WTC11 (cell line): ENCODE results near the gene SPDEF. TPM values are rescaled to one million over a fixed set of nuclear protein-coding genes. Genes with fewer than 3 reads are reported as not detected.

Experiments
- ATAC-seq: fragments of 200-7000 bp; cut with Tn5 transposase; 2 replicates; pipeline ENCODE4 v1.10.0; 2021; ENCODE audit warnings: mild to moderate bottlenecking, moderate library complexity
- CTCF ChIA-PET: fragments of 300-600 bp; sonication (Branson Sonifier 250); formaldehyde crosslinking; loops from one replicate; lab custom pipeline; 2021; ENCODE audit warnings: antibody characterized with exemption; lab: Charles Lee
- POLR2A ChIA-PET: fragments of 350-600 bp; sonication (Branson Sonifier 250); formaldehyde crosslinking; loops from one replicate; lab custom pipeline; 2021; ENCODE audit warnings: antibody characterized with exemption; lab: Charles Lee
- DNase-seq: peaks from one replicate; pipeline ENCODE4 v3.0.0; 2021; ENCODE audit warnings: low spot score
- H3K27ac Mint-ChIP-seq: 2 replicates; pipeline ENCODE4 v1.8.0; 2021; ENCODE audit warnings: mixed read lengths
- H3K27me3 Mint-ChIP-seq: 2 replicates; pipeline ENCODE4 v1.8.0; 2021; ENCODE audit warnings: low read depth, mild to moderate bottlenecking, moderate library complexity, mixed read lengths
- H3K36me3 Mint-ChIP-seq: 2 replicates; pipeline ENCODE4 v1.8.0; 2021; ENCODE audit warnings: mixed read lengths
- H3K4me1 Mint-ChIP-seq: 2 replicates; pipeline ENCODE4 v1.8.0; 2022; ENCODE audit warnings: mixed read lengths
- H3K4me3 Mint-ChIP-seq: 2 replicates; pipeline ENCODE4 v1.8.0; 2021; ENCODE audit warnings: mild to moderate bottlenecking, moderate library complexity, mixed read lengths
- H3K9me3 Mint-ChIP-seq: 2 replicates; pipeline ENCODE4 v1.8.0; 2021; ENCODE audit warnings: mixed read lengths
- AR ChIP-seq: fragments of 250-450 bp; sonication (Bioruptor Pico); IDR thresholded peaks from 2 replicates; pipeline ENCODE4 v1.9.0; 2021; ENCODE audit warnings: mild to moderate bottlenecking
- CREB1 ChIP-seq: sonication (generic); formaldehyde crosslinking; IDR thresholded peaks from 2 replicates; pipeline ENCODE4 v1.8.0; 2023; ENCODE audit warnings: mild to moderate bottlenecking, missing genetic modification reagents
- FOXP1 ChIP-seq: sonication (generic); formaldehyde crosslinking; IDR thresholded peaks from 2 replicates; pipeline ENCODE4 v1.8.0; 2022; ENCODE audit warnings: missing genetic modification reagents, mild to moderate bottlenecking, moderate library complexity, borderline replicate concordance
- HMGA2 ChIP-seq: fragments of 250-450 bp; sonication (Bioruptor Pico); IDR thresholded peaks from 2 replicates; pipeline ENCODE4 v1.4.0; 2021; ENCODE audit warnings: mild to moderate bottlenecking, moderate library complexity
- MLX ChIP-seq: sonication (generic); formaldehyde crosslinking; IDR thresholded peaks from 2 replicates; pipeline ENCODE4 v1.8.1; 2023; ENCODE audit warnings: mild to moderate bottlenecking, missing genetic modification reagents, moderate library complexity
- PRDM15 ChIP-seq: sonication (generic); formaldehyde crosslinking; IDR thresholded peaks from 2 replicates; pipeline ENCODE4 v1.8.0; 2022; ENCODE audit warnings: missing genetic modification reagents
- PRRX2 ChIP-seq: fragments of 250-450 bp; sonication (Bioruptor Pico); IDR thresholded peaks from 2 replicates; pipeline ENCODE4 v1.8.0; 2021; ENCODE audit warnings: mild to moderate bottlenecking
- SP1 ChIP-seq: sonication (generic); formaldehyde crosslinking; conservative IDR thresholded peaks from 2 replicates; pipeline ENCODE4 v1.8.1; 2022; ENCODE audit warnings: missing genetic modification reagents
- TCF7 ChIP-seq: sonication (generic); formaldehyde crosslinking; IDR thresholded peaks from 2 replicates; pipeline ENCODE4 v1.8.0; 2022; ENCODE audit warnings: mild to moderate bottlenecking, low read depth, missing genetic modification reagents, moderate library complexity
- TEAD4 ChIP-seq: sonication (generic); formaldehyde crosslinking; IDR thresholded peaks from 2 replicates; pipeline ENCODE4 v1.8.0; 2022; ENCODE audit warnings: mild to moderate bottlenecking, missing genetic modification reagents
- TP53 ChIP-seq: sonication (generic); formaldehyde crosslinking; IDR thresholded peaks from 2 replicates; pipeline ENCODE4 v1.8.1; 2023; ENCODE audit warnings: mild to moderate bottlenecking, missing genetic modification reagents
- ZBTB21 ChIP-seq: sonication (generic); formaldehyde crosslinking; IDR thresholded peaks from 2 replicates; pipeline ENCODE4 v1.8.1; 2023; ENCODE audit warnings: mild to moderate bottlenecking, missing genetic modification reagents, borderline replicate concordance
- ZNF396 ChIP-seq: fragments of 250-450 bp; sonication (Bioruptor Pico); IDR thresholded peaks from 2 replicates; pipeline ENCODE4 v1.8.0; 2021; ENCODE audit warnings: mild to moderate bottlenecking, moderate library complexity, borderline replicate concordance
- total RNA-seq: library from RNA; stranded (reverse); gene quantifications from 3 replicates; pipeline ENCODE4 v1.2.3, GENCODE V29; 2021

Gene SPDEF
- total RNA-seq, 1 experiment from 2014 or later = 0.72 TPM

DNA sequence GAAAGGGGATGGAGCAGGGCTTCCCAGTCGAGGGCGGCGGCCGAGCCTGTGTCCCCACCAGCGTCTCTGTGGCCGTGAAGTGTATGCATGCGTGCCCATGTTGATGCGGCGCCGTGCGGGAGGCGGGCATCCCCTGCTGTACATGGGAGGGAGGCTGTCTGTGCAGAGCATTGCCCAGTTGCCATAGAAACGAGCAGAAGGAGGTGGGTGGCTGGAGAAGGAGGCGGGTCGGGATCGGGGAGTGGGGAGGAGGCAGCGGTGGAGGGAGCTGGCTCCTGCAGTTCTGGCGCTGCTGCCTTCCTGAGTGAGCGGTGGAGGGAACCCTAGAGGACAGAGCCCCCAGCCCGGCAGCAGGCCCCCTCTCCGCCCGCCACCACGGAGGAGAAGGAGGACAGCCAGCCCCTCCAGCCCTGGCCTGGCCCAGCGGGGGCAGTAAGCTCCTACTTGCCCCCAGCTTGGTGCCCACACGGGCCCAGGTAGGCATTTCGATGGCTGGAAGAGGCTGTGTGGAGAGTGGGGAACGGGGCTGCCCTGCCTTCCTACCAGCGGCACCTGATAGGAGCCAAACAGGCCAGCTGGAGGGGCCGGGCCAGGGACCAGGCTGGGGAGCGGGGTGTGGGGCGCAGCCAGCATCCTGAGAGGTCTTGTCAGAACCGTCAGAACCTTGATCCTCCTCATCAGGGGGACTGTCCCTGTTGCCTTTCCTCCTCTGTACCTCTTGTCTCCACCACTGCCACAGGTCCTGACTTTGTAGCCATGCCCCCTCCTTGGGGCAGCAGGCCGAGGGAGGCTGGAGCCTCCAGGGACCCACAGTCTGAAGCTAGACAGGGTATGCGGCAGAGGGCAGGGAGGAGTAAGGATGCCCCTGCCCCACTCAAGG, 41.3 kb downstream of the SPDEF start:
- TF ChIP-seq FOXP1 (CRISPR knock-in tag) (0 out of 2 replicates have a peak, but pooled peaks have one; percentile 13), MLX (CRISPR knock-in tag) (0 out of 2 replicates have a peak, but pooled peaks have one; percentile 34), HMGA2 (CRISPR knock-in tag) (no peak), TCF7 (0 out of 2 replicates have a peak, but pooled peaks have one; percentile 28), AR (CRISPR knock-in tag) (no peak)
- peak; percentile 73 for ATAC-seq
- Mint-ChIP-seq H3K36me3 (no peaks in the 10 kb centered on the region), H3K27ac (no peak overlapping the region), H3K4me1 (peaks cover 28% of the 10 kb centered on the region), H3K9me3 (peaks cover 8% of the 10 kb centered on the region; the same call in 1 of the 2 replicates), H3K27me3 (peaks cover 3% of the 10 kb centered on the region), H3K4me3 (peak overlapping the region; percentile 94)
- DNase-seq = peak; percentile 58
- ChIA-PET CTCF (interaction anchor here (1.0 to 3.0 kb wide), 7 partner anchors 12 to 351 kb away, joined by 3 to 11 read pairs (median 4); no protein-coding TSS in a partner anchor), POLR2A (interaction anchor here (1.1 kb wide), 1 partner anchor 17 kb away, joined by 4 read pairs; no protein-coding TSS in a partner anchor)

DNA sequence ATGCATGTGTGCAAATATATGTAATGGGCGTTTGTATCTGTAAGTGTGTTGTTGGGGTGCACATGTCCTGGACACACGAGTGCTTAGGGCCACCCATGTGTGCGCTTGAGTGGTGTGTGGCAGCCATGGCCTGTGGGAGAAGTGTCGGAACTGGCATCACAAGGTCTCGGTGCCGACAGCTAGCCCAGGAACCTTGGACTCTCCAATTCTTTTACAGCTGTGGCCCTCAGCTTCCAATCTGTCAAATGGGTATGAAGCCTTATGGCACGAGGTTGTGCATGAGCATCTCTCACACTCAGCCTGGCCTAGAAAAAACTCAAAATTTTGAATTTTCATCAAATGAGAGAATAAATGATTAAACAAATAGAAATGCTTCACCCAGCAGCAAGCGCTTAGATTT, 42.0 kb downstream of the SPDEF start:
- ATAC-seq = no peak
- peaks cover 28% of the 10 kb centered on the region for H3K4me1 Mint-ChIP-seq

DNA sequence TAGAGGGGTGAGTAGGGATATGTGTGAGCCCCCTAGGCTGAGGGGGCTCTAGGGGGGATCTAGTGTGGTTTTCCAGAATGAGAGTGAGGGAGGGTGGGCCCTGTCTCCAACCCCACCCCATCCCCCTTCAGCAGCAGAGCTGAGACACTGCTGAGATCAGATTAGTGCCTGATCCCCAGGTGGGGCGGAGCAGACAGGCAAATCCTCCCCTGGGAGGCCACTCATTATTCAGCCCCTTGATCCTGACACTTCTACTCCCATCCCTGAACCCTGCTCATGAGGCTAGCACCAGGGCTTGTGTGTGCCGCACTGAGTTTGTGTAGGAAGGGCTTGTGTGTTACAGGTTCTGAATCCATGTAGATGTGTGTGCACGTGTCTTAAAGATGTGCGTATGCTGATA, 42.5 kb downstream of the SPDEF start:
- POLR2A ChIA-PET = no interaction called here
- 0 out of 2 replicates have a peak, but pooled peaks have one; percentile 14 for ATAC-seq
- CTCF ChIA-PET = interaction anchor here (1.3 to 3.0 kb wide), 3 partner anchors 13 to 54 kb away, joined by 3 to 11 read pairs (median 6); no protein-coding TSS in a partner anchor
- Mint-ChIP-seq H3K9me3 (peaks cover 14% of the 10 kb centered on the region; the same call in 1 of the 2 replicates), H3K4me1 (peaks cover 28% of the 10 kb centered on the region), H3K4me3 (peak overlapping the region; percentile 94), H3K27me3 (peaks cover 3% of the 10 kb centered on the region), H3K27ac (no peak overlapping the region), H3K36me3 (no peaks in the 10 kb centered on the region)
- no peak for DNase-seq
- TF ChIP-seq PRDM15 (CRISPR knock-in tag) (no peak), ZNF396 (CRISPR knock-in tag) (no peak), PRRX2 (CRISPR knock-in tag) (no peak), TEAD4 (CRISPR knock-in tag) (no peak), CREB1 (CRISPR knock-in tag) (no peak), ZBTB21 (CRISPR knock-in tag) (no peak), TP53 (CRISPR knock-in tag) (no peak)

More for the DNA sequence above, 42.0 kb downstream of the SPDEF start:
- Mint-ChIP-seq H3K27me3 (peaks cover 3% of the 10 kb centered on the region), H3K27ac (no peak overlapping the region), H3K36me3 (no peaks in the 10 kb centered on the region), H3K4me3 (peak overlapping the region; percentile 94), H3K9me3 (peaks cover 13% of the 10 kb centered on the region; the same call in 1 of the 2 replicates)
- no peak for TF ChIP-seq SP1 (CRISPR knock-in tag)
- ChIA-PET CTCF (interaction anchor here (1.0 to 3.0 kb wide), 4 partner anchors 13 to 351 kb away, joined by 3 to 11 read pairs (median 3); no protein-coding TSS in a partner anchor), POLR2A (no interaction called here)
- DNase-seq = no peak
